Breast epithelium (tissue), 4 donors: ENCODE results near the gene CDH23. TPM values are rescaled to one million over a fixed set of nuclear protein-coding genes. Genes with fewer than 3 reads are reported as not detected.
A peak's percentile ranks its signal among the peaks of the same experiment; 100 is the strongest.

Experiments
- DNase-seq, 2 donors: peaks; one replicate each; pipeline ENCODE4 v3.0.0-alpha.2; 2019; ENCODE audit warnings: low spot score in 2 of 2
- H3K27ac ChIP-seq, 2 donors: fragments of 200-600 bp; sonication (generic) in 1 of 2; one replicate each; pipeline ENCODE4 v1.5.1; 2016 to 2019; ENCODE audit warnings: mild to moderate bottlenecking in 1 of 2
- H3K27me3 ChIP-seq, 2 donors: fragments of 200-600 bp; sonication (generic) in 1 of 2; one replicate each; pipeline versions ENCODE4 v1.5.1 to v1.6.0; 2017 to 2019; ENCODE audit warnings: control low read depth in 1 of 2, mild to moderate bottlenecking in 1 of 2
- H3K36me3 ChIP-seq: fragments of 200-600 bp; one replicate; pipeline ENCODE4 v1.5.1; 2019
- H3K4me1 ChIP-seq, 2 donors: fragments of 200-600 bp; sonication (generic); one replicate each; pipeline ENCODE4 v1.5.1; 2016 to 2019; ENCODE audit warnings: control low read depth in 1 of 2
- H3K4me3 ChIP-seq, 3 donors: fragments of 200-600 bp; sonication (generic); 1 replicate in 2 of 3; 2 replicates in 1 of 3; pipeline ENCODE4 v1.5.1; 2016 to 2019; ENCODE audit warnings: mild to moderate bottlenecking in 3 of 3, moderate library complexity in 2 of 3
- H3K9me3 ChIP-seq, 2 donors: fragments of 200-600 bp; sonication (generic) in 1 of 2; one replicate each; pipeline ENCODE4 v1.5.1; 2016 to 2019; ENCODE audit warnings: control low read depth in 1 of 2
- CTCF ChIP-seq, 3 donors: fragments of 450-650 bp; IDR thresholded peaks; one replicate each; pipeline ENCODE4 v1.5.1; 2016 to 2017; ENCODE audit warnings: antibody characterized with exemption in 3 of 3, mild to moderate bottlenecking in 3 of 3, moderate library complexity in 3 of 3
- POLR2A ChIP-seq: fragments of 450-650 bp; IDR thresholded peaks from one replicate; pipeline ENCODE4 v1.6.1; 2016; ENCODE audit warnings: antibody characterized with exemption, mild to moderate bottlenecking, moderate library complexity
- POLR2AphosphoS5 ChIP-seq, 3 donors: sonication (generic); formaldehyde crosslinking; IDR thresholded peaks; one replicate each; pipeline ENCODE4 v1.6.1; 2017; ENCODE audit warnings: antibody characterized with exemption in 3 of 3
- intact Hi-C: fragments of 100-400 bp; cut with DNase I; formaldehyde crosslinking; loops from one replicate; pipeline ENCODE4 v1.15.1; 2023; ENCODE audit warnings: low total_unique reads
- total RNA-seq, 3 donors: library from RNA; depleted of rRNA; stranded (reverse); fragments of >200 nt; gene quantifications; one replicate each; pipeline ENCODE4 v1.1.0, GENCODE V29; 2016

Gene CDH23
- total RNA-seq, 3 donors from 2014 or later = 8.5 to 13.8 (median 11.6) TPM

GRCh38 chr10:71543608-71544170 is 147.0 kb downstream of the CDH23 start:
- no peak for DNase-seq
- Histone ChIP-seq H3K27ac (no peak overlapping the region), H3K9me3 (no peaks in the 10 kb centered on the region), H3K4me1 (no peaks in the 10 kb centered on the region), H3K36me3 (no peaks in the 10 kb centered on the region), H3K4me3 (no peak overlapping the region), H3K27me3 (no peaks in the 10 kb centered on the region)
- TF ChIP-seq POLR2AphosphoS5 (IDR thresholded peaks at IDR 0.05) (no peak), POLR2A (no peak), CTCF (IDR thresholded peaks at IDR 0.05) (no peak)
- intact Hi-C loops = no loop called here

GRCh38 chr10:71545001-71545400 is 148.3 kb downstream of the CDH23 start:
- H3K27ac ChIP-seq = no peak overlapping the region
- H3K36me3 ChIP-seq = no peaks in the 10 kb centered on the region
- no peak for TF ChIP-seq POLR2A
- TF ChIP-seq CTCF (IDR thresholded peaks at IDR 0.05) = no peak
- DNase-seq = no peak
- intact Hi-C loops = no loop called here
- H3K27me3 ChIP-seq = no peaks in the 10 kb centered on the region
- H3K4me1 ChIP-seq = no peaks in the 10 kb centered on the region
- no peak overlapping the region for H3K4me3 ChIP-seq
- H3K9me3 ChIP-seq = no peaks in the 10 kb centered on the region

- no peak for DNase-seq
- Histone ChIP-seq H3K4me1 (no peaks in the 10 kb centered on the region), H3K36me3 (no peaks in the 10 kb centered on the region), H3K27ac (no peak overlapping the region), H3K27me3 (no peaks in the 10 kb centered on the region), H3K9me3 (no peaks in the 10 kb centered on the region), H3K4me3 (no peak overlapping the region)
- intact Hi-C loops = no loop called here
- TF ChIP-seq CTCF (IDR thresholded peaks at IDR 0.05) (no peak), POLR2AphosphoS5 (IDR thresholded peaks at IDR 0.05) (no peak), POLR2A (no peak)
Observed at GRCh38 chr10:71546220-71546619, 149.5 kb downstream of the CDH23 start.

GRCh38 chr10:71547312-71547711 is 150.6 kb downstream of the CDH23 start:
- Histone ChIP-seq H3K36me3 (no peaks in the 10 kb centered on the region), H3K9me3 (no peaks in the 10 kb centered on the region), H3K27ac (peak overlapping the region in 1 of 2 donors; percentile 35), H3K27me3 (no peaks in the 10 kb centered on the region), H3K4me1 (no peaks in the 10 kb centered on the region), H3K4me3 (no peak overlapping the region)
- DNase-seq = no peak
- intact Hi-C loops = no loop called here
- TF ChIP-seq POLR2AphosphoS5 (IDR thresholded peaks at IDR 0.05) (no peak), CTCF (IDR thresholded peaks at IDR 0.05) (no peak), POLR2A (no peak)

GRCh38 chr10:71547876-71548846 is 151.4 kb downstream of the CDH23 start:
- peak overlapping the region in 1 of 2 donors; percentile 35 for H3K27ac ChIP-seq

More at GRCh38 chr10:71547876-71548846, 151.4 kb downstream of the CDH23 start:
- Histone ChIP-seq H3K9me3 (no peaks in the 10 kb centered on the region), H3K36me3 (no peaks in the 10 kb centered on the region), H3K4me3 (no peak overlapping the region), H3K4me1 (no peaks in the 10 kb centered on the region), H3K27me3 (no peaks in the 10 kb centered on the region)
- DNase-seq = no peak
- TF ChIP-seq CTCF (IDR thresholded peaks at IDR 0.05) (no peak), POLR2A (no peak), POLR2AphosphoS5 (IDR thresholded peaks at IDR 0.05) (no peak)
- intact Hi-C loops = no loop called here
